ENCODE measurements around the gene ITGAX.

DNA sequence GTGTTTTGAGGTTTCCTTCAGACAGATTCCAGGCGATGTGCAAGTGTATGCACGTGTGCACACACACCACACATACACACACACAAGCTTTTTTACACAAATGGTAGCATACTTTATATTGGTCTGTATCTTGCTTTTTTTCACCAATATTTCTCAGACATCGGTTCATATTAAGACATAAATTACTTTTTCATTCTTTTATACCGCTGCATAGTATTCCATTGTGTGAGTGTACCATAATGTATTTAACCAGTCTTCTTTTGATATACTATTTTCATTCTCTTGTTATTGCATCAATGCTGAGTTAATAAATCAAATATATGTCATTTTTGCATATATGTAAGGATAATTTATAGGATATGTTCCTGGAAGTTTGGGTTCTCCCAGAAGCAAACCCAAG lies 22.4 kb upstream of the ITGAX start:
- TF ChIP-seq, protein P1, sequence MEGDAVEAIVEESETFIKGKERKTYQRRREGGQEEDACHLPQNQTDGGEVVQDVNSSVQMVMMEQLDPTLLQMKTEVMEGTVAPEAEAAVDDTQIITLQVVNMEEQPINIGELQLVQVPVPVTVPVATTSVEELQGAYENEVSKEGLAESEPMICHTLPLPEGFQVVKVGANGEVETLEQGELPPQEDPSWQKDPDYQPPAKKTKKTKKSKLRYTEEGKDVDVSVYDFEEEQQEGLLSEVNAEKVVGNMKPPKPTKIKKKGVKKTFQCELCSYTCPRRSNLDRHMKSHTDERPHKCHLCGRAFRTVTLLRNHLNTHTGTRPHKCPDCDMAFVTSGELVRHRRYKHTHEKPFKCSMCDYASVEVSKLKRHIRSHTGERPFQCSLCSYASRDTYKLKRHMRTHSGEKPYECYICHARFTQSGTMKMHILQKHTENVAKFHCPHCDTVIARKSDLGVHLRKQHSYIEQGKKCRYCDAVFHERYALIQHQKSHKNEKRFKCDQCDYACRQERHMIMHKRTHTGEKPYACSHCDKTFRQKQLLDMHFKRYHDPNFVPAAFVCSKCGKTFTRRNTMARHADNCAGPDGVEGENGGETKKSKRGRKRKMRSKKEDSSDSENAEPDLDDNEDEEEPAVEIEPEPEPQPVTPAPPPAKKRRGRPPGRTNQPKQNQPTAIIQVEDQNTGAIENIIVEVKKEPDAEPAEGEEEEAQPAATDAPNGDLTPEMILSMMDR (IDR thresholded peaks at IDR 0.05), result no peak
- TF ChIP-seq POLR2A (IDR thresholded peaks at IDR 0.05), result no peak

Measured in thyroid gland (tissue), 4 donors.